Liver (tissue), 3 donors: ENCODE results near the gene FAM78A.

Source experiments
- CTCF ChIP-seq: fragments of 150-350 bp; IDR thresholded peaks from 2 replicates; pipeline ENCODE4 v1.5.1; 2017; ENCODE audit warnings: improper control_type of control experiment, low read depth, low read length; ENCODE audit not compliant: missing input control
- EGR1 ChIP-seq, 2 donors: IDR thresholded peaks; 2 replicates each; pipeline ENCODE4 v1.6.1; 2016 to 2018; ENCODE audit warnings: antibody characterized with exemption in 2 of 2, low read depth in 2 of 2
- FOXA1 ChIP-seq: IDR thresholded peaks from 2 replicates; pipeline ENCODE4 v1.6.1; 2016; ENCODE audit warnings: antibody characterized with exemption
- GABPA ChIP-seq, 2 donors: IDR thresholded peaks in 1 of 2; conservative IDR thresholded peaks in 1 of 2; 2 replicates each; pipeline ENCODE4 v1.6.1; 2016; ENCODE audit warnings: antibody characterized with exemption in 2 of 2, mild to moderate bottlenecking in 1 of 2, moderate library complexity in 1 of 2
- MAX ChIP-seq: IDR thresholded peaks from 2 replicates; pipeline ENCODE4 v1.6.1; 2016; ENCODE audit warnings: antibody characterized with exemption
- SP1 ChIP-seq: IDR thresholded peaks from 2 replicates; pipeline ENCODE4 v1.6.1; 2018; ENCODE audit warnings: antibody characterized with exemption, mild to moderate bottlenecking
- TAF1 ChIP-seq: conservative IDR thresholded peaks from 2 replicates; pipeline ENCODE4 v1.6.1; 2016; ENCODE audit warnings: antibody characterized with exemption, mild to moderate bottlenecking
- YY1 ChIP-seq: IDR thresholded peaks from 2 replicates; pipeline ENCODE4 v1.6.1; 2016; ENCODE audit warnings: antibody characterized with exemption, mild to moderate bottlenecking
- TF ChIP-seq, protein P1 (sequence below): IDR thresholded peaks from 2 replicates; pipeline ENCODE4 v1.6.1; 2016; ENCODE audit warnings: antibody characterized with exemption, mild to moderate bottlenecking
- TF ChIP-seq, protein P2 (sequence below): IDR thresholded peaks from 2 replicates; pipeline ENCODE4 v1.6.1; 2016; ENCODE audit warnings: antibody characterized with exemption
- TF ChIP-seq, protein P3 (sequence below): IDR thresholded peaks from 2 replicates; pipeline ENCODE4 v1.6.1; 2016; ENCODE audit warnings: antibody characterized with exemption
- donor health status: healthy.
- donor health status: healthy.

- TF ChIP-seq CTCF, result no peak
- TF ChIP-seq, protein P1, sequence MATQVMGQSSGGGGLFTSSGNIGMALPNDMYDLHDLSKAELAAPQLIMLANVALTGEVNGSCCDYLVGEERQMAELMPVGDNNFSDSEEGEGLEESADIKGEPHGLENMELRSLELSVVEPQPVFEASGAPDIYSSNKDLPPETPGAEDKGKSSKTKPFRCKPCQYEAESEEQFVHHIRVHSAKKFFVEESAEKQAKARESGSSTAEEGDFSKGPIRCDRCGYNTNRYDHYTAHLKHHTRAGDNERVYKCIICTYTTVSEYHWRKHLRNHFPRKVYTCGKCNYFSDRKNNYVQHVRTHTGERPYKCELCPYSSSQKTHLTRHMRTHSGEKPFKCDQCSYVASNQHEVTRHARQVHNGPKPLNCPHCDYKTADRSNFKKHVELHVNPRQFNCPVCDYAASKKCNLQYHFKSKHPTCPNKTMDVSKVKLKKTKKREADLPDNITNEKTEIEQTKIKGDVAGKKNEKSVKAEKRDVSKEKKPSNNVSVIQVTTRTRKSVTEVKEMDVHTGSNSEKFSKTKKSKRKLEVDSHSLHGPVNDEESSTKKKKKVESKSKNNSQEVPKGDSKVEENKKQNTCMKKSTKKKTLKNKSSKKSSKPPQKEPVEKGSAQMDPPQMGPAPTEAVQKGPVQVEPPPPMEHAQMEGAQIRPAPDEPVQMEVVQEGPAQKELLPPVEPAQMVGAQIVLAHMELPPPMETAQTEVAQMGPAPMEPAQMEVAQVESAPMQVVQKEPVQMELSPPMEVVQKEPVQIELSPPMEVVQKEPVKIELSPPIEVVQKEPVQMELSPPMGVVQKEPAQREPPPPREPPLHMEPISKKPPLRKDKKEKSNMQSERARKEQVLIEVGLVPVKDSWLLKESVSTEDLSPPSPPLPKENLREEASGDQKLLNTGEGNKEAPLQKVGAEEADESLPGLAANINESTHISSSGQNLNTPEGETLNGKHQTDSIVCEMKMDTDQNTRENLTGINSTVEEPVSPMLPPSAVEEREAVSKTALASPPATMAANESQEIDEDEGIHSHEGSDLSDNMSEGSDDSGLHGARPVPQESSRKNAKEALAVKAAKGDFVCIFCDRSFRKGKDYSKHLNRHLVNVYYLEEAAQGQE, result no peak
- TF ChIP-seq GABPA (IDR thresholded peaks at IDR 0.05 in 1 of 2, conservative IDR thresholded peaks at IDR 0.05 in 1 of 2), result no peak
- no peak for TF ChIP-seq MAX
- no peak for TF ChIP-seq FOXA1
- TF ChIP-seq TAF1, result no peak
- TF ChIP-seq YY1, result no peak
- no peak for TF ChIP-seq SP1
- TF ChIP-seq EGR1 (IDR thresholded peaks at IDR 0.05; ENCODE audit: low read depth in 2 of 2), result no peak
- TF ChIP-seq, protein P2, sequence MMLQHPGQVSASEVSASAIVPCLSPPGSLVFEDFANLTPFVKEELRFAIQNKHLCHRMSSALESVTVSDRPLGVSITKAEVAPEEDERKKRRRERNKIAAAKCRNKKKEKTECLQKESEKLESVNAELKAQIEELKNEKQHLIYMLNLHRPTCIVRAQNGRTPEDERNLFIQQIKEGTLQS, result no peak
- TF ChIP-seq, protein P3, sequence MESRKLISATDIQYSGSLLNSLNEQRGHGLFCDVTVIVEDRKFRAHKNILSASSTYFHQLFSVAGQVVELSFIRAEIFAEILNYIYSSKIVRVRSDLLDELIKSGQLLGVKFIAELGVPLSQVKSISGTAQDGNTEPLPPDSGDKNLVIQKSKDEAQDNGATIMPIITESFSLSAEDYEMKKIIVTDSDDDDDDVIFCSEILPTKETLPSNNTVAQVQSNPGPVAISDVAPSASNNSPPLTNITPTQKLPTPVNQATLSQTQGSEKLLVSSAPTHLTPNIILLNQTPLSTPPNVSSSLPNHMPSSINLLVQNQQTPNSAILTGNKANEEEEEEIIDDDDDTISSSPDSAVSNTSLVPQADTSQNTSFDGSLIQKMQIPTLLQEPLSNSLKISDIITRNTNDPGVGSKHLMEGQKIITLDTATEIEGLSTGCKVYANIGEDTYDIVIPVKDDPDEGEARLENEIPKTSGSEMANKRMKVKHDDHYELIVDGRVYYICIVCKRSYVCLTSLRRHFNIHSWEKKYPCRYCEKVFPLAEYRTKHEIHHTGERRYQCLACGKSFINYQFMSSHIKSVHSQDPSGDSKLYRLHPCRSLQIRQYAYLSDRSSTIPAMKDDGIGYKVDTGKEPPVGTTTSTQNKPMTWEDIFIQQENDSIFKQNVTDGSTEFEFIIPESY, result no peak
These were observed 61.9 kb downstream of the FAM78A start for GRCh38 chr9:131214286-131214856.
